Activated CD4-positive, CD25-positive, alpha-beta regulatory T cell treated with anti-CD3 and anti-CD28 coated beads, Interleukin-2, amount 50 U/mL, for 24 hours (primary cell): ENCODE measurements around the gene MOB3A.

Experiments
- ATAC-seq, 2 donors: fragments of 150-1000 bp; cut with Tn5 transposase; one replicate each; pipeline ENCODE4 v1.10.0; 2021; ENCODE audit warnings: mild to moderate bottlenecking in 1 of 2, moderate library complexity in 1 of 2

Gene MOB3A

DNA sequence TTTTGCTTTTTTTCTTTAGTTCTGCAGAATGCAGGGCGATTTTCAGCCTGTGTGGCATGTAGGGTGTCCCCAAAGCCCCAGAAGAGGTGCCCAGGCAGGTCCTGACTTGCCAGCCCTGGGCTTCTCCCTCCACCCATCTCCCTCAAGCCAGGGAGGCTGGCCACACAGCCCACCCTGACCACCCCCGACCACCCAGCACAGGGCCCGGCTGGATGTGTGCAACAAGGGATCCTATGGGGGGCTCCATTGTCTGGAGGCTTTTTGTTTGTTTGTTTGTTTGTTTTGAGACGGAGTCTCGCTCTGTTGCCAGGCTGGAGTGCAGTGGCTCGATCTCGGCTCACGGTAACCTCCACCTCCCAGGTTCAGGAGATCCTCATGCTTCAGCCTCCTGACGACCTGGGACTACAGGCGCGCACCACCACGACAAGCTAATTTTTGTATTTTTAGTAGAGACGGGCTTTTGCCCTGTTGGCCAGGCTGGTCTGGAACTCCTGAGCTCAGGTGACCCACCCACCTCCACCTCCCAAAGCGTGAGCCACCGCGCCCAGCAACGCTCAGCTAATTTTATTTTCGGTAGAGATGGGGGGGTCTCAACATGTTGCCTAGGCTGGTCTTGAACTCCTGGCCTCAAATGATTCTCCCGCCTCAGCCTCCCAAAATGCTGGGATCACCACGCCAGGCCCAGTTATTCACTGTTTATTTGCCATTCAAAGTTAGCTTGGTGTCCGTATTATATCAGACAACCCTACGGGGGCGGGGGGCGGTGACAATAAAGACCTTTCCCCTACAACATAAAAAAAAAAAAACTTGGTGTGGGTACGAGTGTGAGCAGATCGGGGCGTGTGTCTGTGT is 37.3 kb downstream of the MOB3A start:
- no peak for ATAC-seq

DNA sequence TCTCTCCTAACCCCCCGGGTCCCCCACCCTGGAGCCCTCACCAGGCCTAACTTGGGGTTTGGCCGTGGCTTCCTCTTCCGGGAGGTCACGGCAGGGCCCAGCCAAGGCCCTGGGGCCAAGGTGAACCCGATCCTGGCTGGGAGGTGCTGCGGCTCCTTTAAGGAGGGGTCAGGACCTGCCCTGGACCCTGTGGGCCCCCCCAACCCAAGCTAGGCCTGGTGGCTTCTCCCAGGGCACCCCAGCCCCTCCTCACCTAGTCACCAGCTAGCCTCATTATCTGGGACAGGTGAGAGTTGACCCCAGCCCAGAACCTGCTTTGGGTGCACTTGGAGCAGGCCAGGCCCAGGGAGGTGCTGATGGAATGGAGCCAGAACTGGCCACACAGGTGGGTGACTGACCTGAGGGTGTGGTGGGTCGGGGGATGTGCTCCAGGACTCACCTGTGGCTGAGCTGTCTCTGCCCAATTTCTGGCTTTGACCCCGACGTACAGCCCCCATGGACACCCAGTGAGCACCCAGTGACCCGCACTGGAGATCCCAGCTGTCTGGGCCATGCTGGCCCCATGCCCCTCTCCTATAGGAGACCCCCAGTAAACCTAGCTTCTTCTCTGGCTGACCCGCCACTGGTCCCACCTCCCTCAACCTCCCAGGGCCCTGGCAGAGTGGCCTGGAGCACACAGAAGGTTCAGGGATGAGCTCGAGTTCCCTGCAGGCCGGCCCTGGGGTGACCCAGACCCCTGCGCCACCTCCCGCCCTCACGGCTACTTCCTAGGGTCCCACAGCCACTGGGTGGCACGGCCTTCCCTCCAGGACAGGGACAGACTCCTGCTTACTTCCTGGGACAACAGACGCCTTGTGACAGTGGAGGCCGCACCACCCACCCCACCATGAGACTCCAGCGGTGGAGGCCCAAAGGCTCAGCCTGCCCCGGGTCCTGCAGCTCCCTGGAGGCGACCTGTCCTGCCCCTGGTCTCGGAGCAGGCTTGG is 38.3 kb downstream of the MOB3A start:
- no peak for ATAC-seq

DNA sequence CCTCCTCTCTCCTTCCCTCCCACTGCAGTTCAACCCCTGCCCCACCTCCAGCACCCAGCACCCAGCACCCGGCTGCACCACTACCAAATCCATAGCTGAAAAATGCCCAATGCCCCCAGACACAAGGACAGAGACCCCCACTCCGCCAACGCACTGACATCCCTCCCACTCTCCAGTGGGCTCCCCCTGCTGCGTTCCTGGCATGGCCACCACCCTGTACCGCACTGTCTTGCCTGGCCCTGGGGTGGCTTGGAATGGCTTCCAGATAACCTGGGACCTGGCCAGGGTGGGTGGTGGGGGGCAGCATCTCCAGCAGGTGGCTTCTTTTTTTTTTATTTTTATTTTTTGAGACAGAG is 39.3 kb downstream of the MOB3A start:
- no peak for ATAC-seq

DNA sequence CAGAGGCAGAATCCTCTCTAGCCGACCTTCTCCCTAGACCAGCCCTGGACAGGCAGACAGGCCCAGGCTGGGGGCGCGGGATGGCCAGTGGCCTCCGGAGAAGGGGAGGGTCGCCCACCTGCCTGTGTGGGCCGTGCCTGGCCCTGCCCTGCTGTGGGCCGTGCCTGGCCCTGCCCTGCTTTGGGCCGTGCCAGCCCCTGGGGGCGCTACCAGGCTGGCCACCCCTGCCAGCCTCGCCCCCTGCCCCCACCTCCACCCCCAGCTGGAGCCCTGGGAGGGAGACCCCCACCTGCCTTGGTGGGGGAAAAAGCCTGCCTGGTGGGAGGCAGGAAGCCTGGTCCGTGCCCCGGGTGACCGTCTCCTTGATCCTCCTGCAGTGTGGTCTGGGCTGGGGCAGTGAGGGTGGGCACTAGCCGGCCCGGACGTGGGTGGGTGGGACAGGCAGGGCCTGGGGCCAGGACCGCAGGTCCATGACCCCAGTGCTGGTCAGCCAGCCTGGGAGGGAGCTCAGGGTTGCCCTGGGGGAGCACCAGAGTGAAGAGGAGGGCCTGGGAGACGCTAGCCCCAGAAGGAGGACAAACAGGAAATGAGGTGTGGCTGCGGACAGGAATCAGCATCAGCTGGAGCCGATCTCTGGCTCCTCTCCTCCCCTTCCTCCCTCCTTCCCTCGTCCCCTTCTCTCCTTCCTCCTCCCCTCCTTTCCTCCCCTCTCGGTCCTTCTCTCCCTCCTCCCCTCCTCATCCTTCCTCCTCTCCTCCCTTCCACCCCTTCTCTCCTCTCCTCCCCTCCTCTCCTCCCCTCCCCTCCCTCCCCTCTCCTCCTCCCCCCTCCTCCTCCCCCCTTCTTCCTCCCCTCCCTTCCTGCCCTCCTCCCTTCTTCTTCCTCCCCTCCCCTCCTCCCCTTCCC is 39.9 kb downstream of the MOB3A start:
- ATAC-seq: no peak

DNA sequence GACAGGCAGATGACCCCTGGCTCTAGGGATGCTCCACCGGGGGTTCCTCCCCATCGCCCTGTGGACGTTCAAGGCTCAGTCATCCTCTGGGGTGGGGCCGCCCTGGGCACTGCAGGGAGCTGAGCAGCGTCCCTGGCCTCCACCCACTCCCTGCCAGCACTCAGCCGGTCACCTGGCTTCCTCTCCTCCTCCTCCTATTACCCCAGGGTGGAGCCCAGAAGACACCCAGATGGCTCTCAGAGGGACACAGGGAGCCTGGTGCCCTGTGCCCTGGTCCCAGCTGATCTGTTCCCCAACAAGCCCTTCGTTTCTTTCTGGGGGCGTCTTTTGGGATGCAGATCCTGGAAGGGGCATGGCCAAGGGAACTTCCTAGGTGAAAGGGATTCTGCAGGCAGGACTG is 41.4 kb downstream of the MOB3A start:
- ATAC-seq: no peak

DNA sequence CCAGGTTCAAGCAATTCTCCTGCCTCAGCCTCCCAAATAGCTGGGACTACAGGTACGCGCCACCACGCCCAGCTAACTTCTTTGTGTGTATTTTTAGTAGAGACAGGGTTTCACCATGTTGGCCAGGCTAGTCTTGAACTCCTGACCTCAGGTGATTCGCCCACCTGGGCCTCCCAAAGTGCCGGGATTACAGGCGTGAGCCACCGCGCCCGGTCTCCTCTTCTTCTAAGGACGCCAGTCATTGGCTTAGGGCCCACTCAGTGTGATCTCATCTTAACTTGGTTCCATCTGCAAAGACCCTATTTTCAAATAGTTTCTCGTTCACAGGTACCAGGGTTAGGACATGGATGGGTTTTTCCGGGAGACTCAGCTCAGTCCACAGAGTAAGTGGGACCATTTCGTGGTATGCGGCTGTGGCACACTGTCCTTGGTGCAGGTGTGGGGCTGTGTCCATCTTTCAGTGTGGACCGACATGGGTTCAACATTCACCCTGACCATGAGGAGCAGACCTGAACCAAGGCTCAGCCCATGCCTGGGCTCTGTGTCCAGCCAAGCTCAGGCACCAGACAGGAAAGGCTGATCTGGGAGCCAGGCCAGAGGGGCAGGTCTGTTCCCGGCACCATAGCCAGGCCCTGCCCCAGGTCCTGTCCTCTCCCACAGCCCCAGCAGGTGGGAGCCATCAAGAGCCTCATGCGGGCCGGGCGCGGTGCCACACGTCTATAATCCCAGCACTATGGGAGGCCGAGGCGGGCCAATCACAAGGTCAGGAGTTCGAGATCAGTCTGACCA is 42.3 kb downstream of the MOB3A start:
- ATAC-seq: no peak

DNA sequence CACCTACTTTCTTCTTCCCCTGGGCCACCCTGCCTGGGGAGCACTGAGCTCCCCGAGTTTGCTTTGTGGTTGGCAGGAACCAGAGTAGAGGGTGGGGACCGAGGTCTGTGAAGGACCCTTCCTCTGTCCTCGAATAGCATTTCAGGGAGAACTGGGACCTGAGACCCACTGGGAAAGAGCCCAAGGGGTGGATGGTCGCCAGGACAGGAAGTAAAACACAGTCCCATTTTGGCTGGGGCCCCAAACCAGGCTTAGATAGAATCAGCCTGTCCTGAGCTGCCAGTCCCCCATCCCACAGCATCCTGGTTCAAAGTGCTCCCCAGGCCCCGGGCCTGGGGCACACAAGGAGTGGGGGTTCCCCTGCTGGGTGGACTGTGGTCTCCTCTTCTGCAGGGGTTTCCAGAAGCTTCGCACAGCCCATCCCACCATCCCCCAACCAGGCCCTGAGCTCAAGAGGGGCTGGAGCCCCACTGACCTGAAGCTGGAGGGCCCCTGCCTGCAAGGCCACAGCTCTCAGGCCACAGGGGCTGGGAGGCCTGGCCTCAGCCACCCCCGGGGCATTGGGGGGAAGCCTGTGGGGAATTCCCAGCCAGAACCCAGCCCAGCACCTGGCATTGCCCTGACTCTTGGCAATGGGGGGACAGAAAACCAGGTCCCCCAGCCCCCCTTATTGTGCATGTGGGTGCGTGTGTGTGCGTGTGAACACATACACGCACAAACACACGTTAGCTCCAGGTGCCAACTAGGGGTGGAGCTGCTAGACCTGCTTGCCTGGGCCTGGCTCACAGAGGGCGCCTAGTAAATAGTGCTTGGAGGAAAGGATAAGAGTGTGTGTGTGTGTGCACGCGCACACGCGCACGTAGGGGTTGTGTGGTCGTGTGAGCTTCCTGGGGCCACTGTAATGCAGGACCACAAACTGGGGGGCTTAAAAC is 44.1 kb downstream of the MOB3A start:
- peak; percentile 4 to 6 for ATAC-seq

DNA sequence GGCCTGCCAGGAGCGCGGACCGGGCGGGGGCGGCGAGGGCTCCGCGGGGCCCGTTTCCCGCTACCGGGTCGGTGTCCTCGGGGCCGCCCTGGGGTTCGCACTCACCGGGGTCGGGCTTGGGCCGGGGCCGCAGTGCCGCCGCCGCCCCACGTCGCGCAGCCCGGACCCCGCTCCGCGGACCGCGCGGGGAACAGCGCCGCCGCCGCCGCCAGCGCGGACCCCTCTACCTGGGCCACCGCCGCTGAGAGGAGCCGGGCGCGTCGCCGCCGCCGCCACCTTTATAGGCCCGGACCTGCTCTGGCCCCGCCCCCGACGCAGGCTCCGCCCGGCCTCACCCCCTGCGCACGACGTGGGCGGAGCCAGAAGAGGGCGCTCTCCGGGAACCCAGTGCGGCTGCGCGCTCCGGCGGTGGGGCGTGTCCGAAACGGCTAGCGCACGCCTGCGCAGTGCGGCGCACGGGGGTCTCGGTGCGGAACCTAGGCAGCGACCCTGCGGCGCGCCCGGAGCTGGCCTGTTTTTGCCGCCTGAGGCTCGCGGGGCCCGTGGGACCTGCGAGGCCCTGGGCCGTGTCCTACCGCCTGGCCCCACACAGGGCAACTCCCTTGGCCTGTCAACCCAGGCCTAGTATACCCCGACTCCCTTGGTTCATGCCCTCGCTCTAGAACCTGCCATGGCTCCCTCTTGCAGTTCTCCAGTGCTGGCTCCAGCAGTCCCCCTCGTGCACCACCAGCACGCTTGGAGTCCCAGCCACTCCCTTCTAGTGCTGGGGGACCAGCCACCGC is 44.9 kb downstream of the MOB3A start, which contains the start of gene MKNK2:
Gene MKNK2 (minus strand): TSS at position 254 of the 782 bp plus-strand sequence. CDS start 393 bp downstream, outside the sequence.
- peak; percentile 81 to 84 for ATAC-seq

DNA sequence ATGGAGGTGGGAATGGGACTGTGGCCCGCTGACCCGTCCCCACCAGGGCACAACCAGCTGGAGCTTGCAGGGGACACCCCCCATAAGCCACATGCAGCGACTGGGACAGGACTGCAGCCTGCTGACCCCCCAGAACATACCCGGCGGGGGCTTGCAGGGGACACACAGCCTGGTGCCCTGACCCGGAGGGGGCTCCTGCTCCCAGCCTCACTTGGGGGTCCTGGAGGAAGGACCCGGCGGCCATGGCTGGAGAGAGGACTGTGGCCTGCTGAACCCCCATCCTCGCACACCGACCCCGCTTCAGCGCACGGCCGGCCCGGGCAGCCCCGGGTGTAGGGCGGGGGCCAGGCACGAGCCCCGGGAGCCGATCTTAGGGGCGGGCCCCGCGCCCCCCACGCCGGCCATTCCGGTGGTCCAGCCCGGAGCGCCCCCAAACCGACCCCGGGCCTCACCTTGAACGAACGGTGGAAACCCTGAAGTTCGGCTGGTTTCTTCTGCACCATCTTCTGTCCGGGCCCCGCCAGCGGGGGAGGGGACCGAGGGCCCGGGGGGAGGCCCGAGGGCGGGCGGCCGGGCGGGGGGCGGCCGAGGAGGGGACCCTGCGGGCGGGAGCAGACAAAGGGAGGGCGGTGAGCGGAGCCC is 45.7 kb downstream of the MOB3A start:
- no peak for ATAC-seq

DNA sequence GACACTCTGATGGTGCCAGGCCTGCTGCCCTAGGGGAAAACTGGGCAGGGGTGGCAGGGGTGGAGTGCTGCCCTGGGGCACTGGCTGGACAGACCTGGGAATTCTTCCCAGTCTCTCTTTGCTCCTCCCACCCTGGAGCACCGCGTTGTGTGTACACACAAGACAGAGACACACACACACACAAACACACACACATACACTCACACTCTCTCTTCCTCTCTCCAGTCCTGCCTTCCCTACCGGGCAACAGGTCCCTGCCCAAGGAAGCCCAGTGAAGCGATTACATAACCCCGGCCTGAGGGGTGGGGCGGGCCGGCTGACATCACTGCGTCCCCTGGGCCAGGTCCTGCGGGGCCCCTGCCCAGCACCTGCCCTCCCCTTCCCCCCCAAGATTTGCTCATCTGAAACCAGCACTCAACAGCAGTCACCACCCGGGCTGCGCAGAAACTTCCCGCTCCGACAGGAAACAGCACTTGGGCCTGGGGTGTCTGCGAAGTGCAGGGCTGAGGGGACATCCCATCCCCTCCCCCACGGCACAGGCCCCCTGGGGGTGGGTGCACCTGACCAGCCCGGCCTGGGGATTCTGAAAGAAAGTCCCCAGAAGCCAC is 46.3 kb downstream of the MOB3A start:
- ATAC-seq: peak; percentile 25 to 37

DNA sequence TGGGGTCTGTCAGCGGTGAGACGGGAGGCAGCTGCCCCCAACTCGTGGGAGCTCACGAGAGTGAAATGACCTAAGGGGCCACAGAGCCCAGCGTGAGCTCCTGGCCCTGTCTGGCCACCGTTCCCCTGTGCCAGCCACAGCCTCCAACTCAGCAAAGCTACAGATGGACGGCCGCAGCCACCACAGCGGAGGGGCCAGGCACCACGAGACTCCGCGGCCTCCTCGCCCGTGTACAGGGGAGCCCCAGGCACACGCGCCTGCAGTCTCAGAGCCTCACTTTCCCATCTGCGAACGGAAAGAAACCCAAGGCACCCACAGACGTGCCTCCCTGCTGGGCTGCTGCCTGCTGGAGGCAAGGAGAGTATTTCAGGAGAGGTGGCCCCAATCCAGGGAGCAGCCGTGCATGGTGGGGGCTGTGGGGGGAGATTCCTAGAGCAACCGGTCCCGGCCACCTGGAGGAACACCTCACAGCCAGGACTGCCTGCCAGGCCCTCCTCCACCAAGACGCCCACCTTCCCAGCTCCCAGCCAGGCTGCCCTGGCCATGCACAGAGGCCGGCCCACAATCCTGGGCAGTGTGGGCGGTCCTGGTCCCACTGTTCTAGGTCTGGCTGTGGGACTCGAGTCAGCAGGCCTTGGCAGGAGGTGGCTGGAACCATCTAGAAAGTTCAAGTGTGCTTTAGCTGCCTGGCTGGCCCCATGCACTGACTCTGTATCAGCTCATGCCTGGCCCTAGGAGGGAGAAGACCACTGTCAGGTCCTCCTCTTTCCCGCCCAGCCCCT is 47.0 kb downstream of the MOB3A start:
- no peak for ATAC-seq

DNA sequence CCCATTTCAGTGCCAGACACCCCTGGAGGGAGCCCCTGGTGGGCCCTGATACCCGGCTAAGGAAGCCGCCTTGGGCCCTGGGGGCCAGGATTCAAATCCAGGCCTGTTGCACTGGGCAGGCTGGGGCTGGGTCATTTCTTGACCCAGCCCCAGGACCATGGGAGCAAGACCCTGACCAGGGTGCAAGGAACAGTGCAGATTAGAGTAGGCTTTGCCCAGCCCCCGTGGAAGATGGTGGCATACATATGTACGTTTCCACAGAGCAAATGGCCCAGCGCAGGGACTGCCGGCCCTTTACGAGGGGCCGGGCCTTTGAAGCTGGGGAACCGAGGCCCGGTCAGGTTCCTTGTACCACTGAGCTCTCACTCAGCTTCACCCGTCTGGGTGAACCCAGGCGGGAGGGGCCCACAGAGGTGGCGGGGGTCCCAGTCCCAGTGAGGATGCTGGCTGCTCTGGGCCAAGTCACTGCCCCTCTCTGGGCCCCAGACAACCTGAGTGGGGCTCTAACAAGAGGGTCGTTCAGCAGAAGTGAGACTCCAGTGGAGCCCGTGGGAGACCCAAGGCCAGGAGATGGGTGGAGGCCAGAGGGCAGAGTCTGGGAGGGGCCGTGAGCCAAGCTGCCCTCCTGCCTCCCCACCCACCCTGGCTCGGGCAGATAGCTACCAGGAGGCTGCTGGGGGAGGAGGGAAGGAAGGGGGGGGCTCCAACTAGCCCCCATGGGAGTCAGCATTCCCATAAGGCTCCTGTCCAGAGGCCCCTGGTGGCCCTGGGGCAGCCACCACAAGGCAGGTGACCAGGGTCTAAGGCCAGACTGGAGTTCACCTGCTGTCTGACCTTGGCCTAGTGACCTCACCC is 47.8 kb downstream of the MOB3A start:
- no peak for ATAC-seq

DNA sequence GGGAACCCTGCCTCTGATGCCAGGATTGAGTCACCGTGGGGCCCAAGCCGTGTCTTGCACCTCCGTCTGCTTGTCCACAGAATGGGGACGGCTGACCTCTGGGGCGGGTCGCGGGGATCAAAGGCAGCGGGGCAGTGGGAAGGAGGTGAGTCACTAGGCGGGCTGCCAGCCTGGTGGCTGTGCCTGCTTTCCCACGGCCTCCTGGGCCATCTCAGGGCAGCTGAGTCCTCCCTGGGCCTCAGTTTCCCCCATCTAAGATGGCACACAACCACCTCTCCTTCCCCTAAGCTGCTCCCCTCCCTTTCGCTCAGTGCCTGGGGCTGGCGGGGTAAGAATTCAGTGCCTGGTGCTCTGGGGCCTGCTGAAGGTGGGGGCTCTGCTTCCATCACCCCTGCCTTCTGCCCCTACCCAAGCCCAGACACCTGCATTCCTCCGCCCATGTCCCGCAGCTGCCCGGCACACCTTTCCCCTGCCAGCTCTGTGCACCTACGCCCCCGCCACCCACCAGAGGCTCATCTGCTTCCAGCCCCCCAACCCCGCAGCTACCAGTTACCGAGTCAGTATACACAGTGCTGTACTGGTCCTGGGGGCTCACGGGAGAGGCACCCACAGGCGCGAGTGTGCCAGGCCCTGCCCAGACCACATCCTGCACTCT is 48.5 kb downstream of the MOB3A start:
- no peak for ATAC-seq

DNA sequence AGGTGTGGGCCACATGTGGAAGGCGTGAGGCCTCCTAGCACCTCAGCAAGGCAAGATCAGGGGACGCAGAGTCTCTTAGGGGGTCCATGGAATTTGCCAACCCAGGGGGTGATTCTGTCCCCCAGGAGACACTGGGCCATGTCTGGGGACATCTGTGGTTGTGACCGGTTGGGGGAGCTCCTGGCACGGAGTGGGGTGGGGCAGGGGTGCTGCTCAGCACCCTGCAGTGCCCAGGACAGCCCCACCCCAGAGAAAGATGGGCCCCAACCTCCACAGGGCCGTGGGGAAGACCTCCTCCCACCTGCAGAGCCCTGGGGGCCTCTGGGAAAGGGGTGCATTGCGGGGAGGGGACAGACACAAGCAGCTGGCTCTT is 49.1 kb downstream of the MOB3A start:
- ATAC-seq: no peak

DNA sequence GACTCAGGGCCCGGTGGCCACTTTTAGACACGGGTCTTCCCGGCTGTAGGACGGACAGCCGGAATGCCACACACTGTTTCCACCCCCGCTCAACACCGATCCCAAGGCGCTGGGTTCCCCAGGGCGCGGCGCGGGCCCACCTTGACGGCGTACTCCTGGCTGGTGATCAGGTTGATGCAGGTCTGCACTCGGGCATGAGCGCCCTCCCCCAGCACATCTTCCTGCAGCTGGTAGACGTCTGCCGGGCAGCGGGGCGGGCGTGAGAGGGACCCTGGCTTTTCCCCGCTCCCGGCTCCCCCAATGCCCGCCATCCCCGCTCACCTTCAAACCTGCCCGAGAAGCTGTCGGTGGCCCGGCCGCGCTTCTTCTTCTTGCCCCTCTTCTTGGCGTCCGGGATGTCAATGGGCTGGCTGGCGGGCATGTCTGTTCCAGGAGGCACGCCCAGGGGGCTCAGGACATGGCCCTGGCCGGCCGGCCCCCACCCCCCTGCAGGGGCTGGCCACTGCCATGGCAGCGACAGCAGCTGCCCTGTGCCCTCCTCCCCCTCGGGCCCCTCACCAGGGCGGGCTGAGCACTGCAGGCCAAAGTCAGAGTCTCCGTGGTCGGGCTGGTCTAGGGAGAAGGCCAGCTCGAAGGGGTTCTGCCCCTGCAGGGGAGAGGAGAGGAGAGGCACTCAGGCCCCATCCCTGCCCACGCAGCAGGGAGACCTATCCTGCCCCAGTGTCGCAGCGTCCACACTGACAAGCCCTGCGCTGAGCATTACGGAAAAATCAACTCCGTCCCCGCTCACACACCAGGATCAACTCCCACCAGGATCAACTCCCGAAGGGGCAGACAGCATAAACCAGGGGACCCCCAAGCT is 49.8 kb downstream of the MOB3A start:
- no peak for ATAC-seq
